Measurements from ENCODE around the gene PDK2. TPM values are rescaled to one million over a fixed set of nuclear protein-coding genes. Genes with fewer than 3 reads are reported as not detected.
A peak's percentile ranks its signal among the peaks of the same experiment; 100 is the strongest.

PDK2 gene
- total RNA-seq, 1 donor = 37.8 TPM

DNA sequence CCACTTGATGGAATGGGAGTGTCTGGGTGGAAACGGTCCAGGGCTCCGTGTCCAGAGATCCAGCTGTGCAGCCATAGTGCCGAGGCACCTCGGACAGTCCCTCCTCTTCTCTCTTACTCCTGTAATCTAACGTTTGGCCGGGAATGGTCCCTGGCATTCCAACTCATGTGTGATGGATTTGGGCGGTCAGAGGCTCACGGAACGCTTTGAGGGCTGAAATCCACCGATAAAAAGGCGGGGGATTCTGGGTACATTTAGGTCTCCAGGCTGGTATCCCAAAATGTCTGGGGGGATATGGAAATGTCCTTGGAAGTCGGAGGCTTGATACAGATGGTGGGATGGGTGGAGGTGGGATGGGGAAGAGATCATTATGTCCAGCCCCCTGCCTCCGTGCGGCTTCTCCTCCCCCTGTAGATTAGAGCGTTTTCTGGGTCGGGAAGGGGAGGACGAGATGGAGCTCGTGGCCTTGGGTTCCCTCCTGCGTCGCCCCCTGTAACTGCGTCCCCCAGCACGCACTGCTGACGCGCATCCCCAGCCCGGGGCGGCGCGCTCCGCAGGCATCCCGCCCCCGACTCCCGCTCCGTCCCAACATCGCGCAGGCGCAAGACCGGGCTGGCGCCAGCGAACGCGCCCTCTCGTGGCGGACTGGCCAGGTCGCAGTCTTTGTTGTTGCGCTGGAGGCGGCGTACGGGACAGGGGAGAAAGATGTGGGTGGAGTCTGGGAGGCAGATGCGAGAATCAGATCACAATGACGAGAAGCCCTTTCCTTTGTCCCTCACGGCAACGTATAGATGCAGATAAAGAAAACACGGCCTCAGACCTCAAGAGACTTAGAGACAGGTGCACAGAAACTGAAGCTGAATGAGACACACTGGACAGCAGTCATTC is 66.1 kb downstream of the PDK2 start:
- TF ChIP-seq, protein P1, sequence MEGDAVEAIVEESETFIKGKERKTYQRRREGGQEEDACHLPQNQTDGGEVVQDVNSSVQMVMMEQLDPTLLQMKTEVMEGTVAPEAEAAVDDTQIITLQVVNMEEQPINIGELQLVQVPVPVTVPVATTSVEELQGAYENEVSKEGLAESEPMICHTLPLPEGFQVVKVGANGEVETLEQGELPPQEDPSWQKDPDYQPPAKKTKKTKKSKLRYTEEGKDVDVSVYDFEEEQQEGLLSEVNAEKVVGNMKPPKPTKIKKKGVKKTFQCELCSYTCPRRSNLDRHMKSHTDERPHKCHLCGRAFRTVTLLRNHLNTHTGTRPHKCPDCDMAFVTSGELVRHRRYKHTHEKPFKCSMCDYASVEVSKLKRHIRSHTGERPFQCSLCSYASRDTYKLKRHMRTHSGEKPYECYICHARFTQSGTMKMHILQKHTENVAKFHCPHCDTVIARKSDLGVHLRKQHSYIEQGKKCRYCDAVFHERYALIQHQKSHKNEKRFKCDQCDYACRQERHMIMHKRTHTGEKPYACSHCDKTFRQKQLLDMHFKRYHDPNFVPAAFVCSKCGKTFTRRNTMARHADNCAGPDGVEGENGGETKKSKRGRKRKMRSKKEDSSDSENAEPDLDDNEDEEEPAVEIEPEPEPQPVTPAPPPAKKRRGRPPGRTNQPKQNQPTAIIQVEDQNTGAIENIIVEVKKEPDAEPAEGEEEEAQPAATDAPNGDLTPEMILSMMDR (IDR thresholded peaks at IDR 0.05; ENCODE audit: insufficient read depth, low read length) = peak; percentile 90
- H3K4me3 ChIP-seq (ENCODE audit: low read depth, low read length) = peak overlapping the region; percentile 73
- peak; percentile 88 for DNase-seq (ENCODE audit: low read depth)

Other genes with a start within 250 kb of the PDK2 start
- not detected in 2 replicates for gene TAC4, start 247.3 kb upstream of the PDK2 start, total RNA-seq (ENCODE audit: low replicate concordance)
- gene DLX4, start 126.2 kb upstream of the PDK2 start, total RNA-seq (ENCODE audit: low replicate concordance) = not detected in 2 replicates
- gene DLX3, start 100.1 kb upstream of the PDK2 start, total RNA-seq (ENCODE audit: low replicate concordance) = not detected in 2 replicates
- gene ITGA3, start 39.2 kb upstream of the PDK2 start, total RNA-seq (ENCODE audit: low replicate concordance) = 16.1 and 35.1 TPM in 2 replicates
- gene SAMD14, start 34.8 kb downstream of the PDK2 start, total RNA-seq (ENCODE audit: low replicate concordance) = 1.6 and 5.1 TPM in 2 replicates
- 59.3 and 85.4 TPM in 2 replicates for gene PPP1R9B, start 55.3 kb downstream of the PDK2 start, total RNA-seq (ENCODE audit: low replicate concordance)
- 0.65 and 0.90 TPM in 2 replicates for gene SGCA, start 70.7 kb downstream of the PDK2 start, total RNA-seq (ENCODE audit: low replicate concordance)
- 2,633 and 16,513 TPM in 2 replicates for gene COL1A1, start 106.3 kb downstream of the PDK2 start, total RNA-seq (ENCODE audit: low replicate concordance)
- 0.09 TPM in 1 of 2 replicates, not detected in the other for gene TMEM92, start 179.1 kb downstream of the PDK2 start, total RNA-seq (ENCODE audit: low replicate concordance)

Data from fibroblast of the aortic adventitia (primary cell).